Measurements from ENCODE around the gene SMCO4.

DNA sequence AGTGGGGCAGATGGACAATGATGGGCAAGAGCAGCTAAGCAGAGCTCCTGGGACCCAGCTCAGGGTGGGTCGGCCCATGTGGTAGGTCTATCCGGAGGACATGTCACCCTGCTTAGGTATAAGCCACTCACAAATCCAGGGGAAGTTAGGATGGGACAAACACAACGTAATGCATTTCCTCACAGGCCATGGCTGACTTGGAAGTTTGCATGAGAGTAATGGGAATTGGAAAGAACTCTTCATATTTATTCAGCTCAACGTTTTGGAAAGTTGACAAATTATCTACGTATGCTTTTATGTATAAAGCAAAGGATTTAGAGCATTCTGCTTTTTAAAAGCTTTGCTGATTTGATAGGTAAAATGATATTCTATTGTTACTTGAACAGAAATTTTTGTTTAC lies 74.9 kb downstream of the SMCO4 start:
- TF ChIP-seq ARNT (IDR thresholded peaks at IDR 0.05): no peak
- TF ChIP-seq TARDBP (IDR thresholded peaks at IDR 0.05): no peak
- no peak for TF ChIP-seq BHLHE40 (IDR thresholded peaks at IDR 0.05; ENCODE audit: borderline replicate concordance)
- no peak for TF ChIP-seq ELF4 (IDR thresholded peaks at IDR 0.05)
- no peak for TF ChIP-seq FOXM1 (IDR thresholded peaks at IDR 0.05; ENCODE audit: borderline replicate concordance)
- no peak for TF ChIP-seq SP1 (IDR thresholded peaks at IDR 0.05)
- no peak for TF ChIP-seq SUZ12 (IDR thresholded peaks at IDR 0.05)
- TF ChIP-seq NFRKB (IDR thresholded peaks at IDR 0.05): no peak
- TF ChIP-seq ZNF384 (IDR thresholded peaks at IDR 0.05): no peak
- no peak for TF ChIP-seq HDGF (IDR thresholded peaks at IDR 0.05; ENCODE audit: borderline replicate concordance)

Data from HEK293T (cell line).